GM21390 (cell line): ENCODE results near the gene MT4.
"Not testable (repeated sequence)": the region's sequence is repeated elsewhere in the genome, so short reads cannot be mapped to it uniquely, and the experiment has no call there.

Source experiments
- ATAC-seq: cut with Tn5 transposase; IDR thresholded peaks from one replicate; pipeline ENCODE4 v1.9.1; 2021; ENCODE audit not compliant: unreplicated experiment

Gene MT4

DNA sequence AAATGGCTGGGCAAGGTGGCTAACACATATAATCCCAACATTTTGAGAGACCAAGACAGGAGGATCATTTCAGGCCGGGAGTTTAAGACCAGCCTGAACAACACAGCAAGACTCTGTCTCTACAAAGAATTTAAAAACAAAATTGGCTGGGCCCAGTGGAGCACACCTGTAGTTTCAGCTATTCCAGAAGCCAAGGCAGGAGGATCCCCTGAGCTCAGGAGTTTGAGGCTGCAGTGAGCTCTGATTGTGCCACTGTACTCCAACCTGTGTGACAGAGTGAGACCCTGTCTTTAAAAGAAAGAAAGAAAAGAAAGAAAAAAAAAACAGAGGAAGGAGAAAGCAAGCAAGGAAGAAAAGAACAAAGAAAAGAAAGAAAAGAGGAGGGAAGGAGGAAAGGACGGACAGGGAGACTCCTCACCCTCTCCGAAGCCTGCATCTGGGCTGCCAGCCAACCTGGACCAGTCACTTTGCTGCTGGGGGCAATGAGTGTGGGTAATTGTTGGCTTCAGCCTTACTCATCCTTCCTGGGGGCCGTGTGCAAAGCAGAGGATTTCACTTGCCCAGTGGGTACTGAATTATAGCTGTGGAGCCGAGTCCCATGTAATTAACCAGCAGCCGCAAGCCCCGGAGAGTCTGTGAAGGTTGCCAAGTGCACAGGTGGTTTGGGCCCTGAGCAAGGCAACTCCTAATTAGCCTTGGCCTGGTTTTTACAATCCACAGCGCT is 6.7 kb upstream of the MT4 start:
- ATAC-seq: no peak

DNA sequence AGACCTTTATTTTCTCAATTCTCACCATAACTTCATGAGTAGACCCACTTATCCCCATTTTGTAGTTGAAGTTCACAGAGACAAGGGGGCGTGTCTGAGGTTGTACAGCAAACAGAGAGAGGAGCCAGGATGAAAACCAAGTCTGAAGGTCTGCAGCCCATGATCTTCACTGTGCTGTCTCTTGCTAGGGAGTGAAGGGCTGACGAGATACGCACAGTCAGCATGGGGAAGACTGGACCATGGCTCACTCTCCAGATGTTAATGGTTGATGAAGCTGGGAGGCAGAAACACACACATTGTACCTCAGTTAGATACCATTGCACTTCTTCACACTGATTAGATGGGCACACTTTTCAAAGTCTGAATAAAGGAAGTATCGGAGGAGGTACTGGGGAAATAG is 5.8 kb upstream of the MT4 start:
- no peak for ATAC-seq

DNA sequence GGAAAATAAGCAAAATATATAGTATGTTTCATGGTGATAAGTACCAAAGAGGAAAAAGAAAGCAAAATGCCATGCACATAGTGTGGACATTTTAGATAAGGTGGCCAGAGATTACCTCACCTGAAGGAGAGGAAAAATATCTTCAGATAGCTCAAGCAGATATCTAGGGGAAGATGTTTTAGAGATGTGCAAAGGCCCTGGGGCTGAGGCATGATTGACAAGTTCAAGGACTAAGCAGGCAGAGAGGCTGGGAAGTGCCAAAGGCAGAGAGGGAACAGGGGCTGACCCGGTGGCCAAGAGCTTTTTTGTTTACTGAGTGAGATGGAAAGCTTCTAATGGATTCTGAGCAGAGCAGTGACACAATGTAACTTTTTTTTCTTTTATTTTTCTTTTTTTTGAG is 4.4 kb upstream of the MT4 start:
- no peak for ATAC-seq

DNA sequence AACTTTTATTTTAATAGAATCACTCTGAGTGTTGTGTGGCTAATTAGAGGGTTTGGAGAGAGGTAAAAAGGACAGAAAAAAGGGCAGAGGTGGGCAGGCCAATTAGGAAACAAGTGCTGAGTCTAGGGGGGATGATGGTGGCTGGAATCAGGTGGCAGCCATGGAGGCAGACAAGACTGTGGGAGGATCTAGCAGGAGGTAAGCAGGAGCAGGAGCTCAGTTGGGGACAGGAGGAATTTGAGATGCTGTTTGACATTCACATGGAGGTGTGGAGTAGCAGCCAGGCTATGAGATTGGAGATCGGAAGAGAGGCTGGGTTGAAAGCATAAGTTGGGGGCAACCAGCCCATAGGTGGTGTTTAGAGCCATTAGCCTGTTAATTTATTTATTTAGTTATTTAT is 3.7 kb upstream of the MT4 start:
- ATAC-seq: no peak

DNA sequence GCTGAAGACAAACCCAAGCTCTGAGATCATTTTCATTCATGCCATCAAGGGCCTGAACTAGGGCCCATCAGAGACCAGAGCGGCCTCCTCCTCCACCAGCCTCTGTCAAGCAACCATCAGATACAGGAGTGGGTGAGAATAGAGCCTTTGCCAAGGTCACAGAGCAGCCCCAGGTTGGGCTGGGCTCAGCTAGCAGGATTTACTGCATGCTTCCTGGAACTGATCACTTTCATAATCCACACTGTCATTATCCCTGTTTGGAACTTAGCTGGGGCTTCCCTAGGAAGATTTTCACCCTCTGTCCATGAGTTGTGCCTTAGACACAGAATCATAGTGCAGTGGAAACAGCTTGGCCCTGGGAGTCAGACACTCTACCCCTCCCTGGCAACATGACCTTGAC is 5.1 kb downstream of the MT4 start:
- ATAC-seq: no peak

DNA sequence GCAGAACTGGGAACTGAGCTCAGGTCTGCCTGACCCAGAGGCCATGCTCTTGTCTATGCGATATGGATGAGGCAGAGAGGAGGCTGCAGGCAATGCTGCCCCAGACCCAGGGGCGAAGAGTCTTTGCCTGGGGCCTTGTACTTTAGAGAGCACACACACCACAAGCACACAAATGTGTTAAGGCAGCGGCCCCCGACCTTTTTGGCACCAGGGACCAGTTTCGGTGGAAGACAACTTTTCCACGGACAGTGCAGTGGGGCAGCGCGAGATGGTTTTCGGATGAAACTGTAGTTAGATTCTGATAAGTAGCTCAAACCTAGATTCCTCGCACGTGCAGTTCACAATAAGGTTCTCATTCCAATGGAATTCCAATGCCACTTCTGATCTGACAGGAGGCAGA is 6.7 kb downstream of the MT4 start:
- no peak for ATAC-seq

DNA sequence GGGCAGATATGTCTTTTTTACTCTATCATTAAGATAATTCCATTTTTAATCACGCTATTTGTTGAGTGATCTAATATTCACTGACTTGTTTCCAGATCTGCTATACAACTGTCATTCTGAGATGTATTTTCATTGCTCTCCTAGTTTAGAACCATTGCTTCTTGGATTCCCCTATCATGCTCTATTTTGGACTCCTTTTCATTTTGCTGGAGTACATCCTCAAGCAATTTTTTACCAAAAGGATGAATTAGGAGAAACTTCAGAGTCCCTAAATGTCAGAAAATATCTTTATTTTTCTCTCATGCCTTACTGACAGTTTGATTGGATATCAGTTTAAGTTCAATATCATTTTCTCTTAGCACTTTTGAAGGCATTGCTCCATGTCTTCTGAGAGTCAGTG is 9.8 kb downstream of the MT4 start:
- no peak for ATAC-seq

DNA sequence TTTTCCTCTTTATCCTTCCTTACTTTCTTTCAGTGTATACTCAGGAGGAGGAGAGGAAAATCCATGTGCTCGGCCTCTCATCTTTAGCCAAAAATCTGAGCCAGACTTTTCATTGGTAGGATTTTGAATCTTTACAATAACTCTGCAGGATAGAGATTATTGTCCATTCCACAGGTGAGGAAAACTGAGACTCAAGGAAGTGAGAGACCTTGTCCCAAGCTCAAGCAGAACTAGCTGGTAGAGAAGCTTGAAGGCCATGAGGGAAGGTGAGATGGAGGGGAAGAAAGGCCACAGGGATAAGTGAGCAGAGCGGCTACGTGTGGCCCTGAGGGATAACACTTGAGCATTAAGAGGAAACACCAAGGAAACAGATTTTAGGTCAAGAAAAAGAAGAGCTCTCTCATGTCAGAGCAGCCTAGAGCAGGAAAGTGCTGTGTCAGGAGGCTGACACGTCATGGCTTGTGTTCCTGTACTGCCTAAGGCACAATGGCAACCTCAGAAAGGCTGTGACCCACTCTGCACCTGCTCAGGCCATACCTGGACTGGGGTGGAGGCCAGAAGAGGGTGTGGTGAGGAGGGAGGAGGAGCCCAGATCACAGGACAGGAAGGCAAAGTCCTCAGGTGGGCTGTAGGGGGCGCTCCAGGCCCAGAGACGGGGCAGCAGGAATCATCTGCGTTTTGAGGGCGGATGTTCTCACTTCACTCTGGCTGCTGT is 11.9 kb downstream of the MT4 start:
- ATAC-seq: peak; percentile 92

DNA sequence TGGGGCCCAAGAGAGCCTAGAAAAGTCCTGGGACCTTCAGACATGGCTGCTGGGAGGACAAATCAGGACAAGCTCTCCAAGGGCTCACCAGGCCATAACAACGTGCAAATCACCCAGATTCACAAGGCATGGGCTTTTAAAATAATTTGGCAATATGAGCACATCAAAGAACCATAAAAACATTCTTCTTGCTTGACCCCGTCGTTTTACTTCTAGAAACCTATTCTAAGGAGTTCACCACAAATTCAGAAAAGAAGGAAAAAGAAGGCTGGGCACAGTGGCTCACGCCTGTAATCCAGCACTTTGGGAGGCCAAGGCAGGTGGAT is 12.4 kb downstream of the MT4 start:
- no peak for ATAC-seq

DNA sequence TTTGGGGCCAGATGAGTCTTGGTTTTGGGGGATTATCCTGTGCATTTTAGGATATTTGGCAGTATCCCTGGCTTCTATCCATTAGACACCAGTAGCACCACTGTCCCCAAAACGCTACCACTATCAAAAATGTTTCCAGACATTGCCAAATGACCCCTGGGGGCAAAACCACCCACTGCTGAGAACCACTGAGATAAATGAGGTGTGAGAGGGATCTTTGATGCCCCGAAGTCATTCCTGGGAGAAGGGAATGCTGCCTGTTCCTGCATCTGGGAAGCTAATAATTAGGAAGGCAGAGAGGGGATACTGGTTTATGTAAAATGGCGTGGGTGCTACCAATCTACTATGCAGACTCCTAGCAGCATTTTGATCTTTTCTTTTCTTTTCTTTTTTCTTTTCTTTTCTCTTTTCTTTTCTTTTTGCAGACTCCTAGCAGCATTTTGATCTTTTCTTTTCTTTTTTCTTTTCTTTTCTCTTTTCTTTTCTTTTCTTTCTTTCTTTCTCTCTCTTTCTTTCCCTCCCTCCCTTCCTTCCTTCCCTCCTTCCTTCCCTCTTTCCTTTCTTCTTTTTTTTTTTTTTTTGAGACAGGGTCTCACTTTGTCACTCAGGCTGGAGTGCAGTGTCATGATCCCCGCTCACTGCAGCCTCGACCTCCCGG is 15.6 kb downstream of the MT4 start:
- no peak for ATAC-seq

DNA sequence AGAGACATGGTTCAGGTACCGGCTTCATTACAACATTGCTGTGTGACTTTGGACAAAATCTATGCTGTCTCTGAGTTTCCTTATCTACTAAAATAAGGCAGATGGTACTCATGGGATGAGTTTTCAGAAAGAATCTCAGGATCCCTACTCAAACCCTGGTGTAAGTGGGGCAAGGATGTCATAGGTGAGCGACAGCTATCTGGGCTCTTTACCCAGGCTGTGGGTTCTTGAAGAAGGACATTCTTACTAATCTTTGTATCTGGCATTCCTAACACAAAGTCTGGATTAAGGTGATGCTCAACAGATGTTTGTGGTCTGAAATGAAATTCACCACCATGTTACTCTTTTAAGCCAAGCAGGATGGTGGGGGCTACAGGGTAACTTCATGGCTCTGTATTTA is 18.0 kb downstream of the MT4 start:
- ATAC-seq: not testable (repeated sequence)

DNA sequence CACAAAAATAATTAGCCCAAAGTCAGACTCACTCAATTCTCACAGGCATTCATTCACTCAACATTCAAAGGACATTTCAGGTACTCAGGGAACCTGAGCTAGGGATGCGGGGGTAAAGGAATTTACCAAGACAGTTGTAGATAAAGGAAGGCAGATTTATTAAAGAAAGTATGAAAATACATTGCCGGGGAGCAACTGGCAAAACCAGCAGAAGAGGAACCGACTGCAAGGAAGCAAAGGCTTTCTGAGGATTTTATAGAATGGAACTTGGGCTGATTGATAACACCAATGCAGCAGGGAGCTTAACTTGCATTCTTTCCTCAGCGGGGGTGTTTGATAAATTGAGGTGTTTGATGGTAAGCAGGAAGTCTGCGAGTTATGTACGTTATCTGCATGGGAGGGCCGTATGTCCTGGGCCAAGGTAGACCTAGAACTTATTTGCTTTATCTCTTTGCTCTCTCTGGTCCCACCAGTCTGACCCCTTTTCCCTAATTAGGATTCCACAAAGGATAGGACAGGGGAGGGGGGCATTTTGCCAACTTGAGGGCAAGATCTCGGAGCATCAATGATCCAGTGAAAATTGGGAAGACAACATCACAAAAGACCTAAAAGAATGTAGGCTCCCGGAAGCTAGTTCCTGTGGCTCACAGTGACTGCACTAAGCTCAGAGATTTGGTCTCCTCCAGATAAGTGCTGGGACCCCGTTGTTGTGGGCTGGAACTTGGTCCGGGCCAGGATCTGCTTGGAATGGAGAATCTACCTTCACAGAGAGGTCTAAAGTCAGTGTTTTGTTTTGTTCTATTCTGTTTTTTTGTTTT is 18.7 kb downstream of the MT4 start:
- ATAC-seq: no peak

DNA sequence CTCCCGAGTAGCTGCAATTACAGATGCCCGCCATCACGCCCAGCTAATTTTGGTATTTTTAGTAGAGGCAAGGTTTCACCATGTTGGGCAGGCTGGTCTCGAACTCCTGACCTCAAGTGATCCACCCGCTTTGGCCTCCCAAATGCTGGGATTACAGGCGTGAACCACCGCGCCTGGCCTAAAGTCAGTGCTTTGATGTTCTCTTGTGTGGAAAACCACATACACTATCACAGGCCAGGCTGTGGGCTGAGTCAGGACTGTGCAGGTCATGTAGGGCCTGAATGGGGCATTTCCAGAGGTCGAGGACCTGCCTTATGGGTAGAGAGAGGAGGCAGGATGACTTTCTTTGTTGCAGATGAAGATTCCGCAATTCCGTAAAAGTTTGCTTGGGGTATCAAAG is 19.4 kb downstream of the MT4 start:
- ATAC-seq: no peak

DNA sequence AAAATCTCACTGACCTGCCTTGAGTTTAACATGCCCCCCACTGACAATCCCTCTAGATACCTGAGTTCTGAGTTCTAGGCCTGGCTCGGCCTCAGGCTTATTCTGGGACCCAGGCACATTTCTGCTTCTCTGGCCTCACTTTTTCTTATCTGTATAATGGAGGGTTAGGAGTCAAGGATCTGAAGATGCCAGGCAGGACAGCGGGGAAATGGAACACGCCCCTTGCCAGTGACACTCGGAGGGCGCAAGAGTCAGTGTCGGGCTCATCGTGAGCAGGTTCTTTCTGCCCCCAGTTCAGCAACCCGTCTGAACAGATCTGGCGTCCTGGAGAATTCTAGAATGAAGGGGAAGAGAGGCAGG is 23.9 kb downstream of the MT4 start:
- ATAC-seq: no peak

DNA sequence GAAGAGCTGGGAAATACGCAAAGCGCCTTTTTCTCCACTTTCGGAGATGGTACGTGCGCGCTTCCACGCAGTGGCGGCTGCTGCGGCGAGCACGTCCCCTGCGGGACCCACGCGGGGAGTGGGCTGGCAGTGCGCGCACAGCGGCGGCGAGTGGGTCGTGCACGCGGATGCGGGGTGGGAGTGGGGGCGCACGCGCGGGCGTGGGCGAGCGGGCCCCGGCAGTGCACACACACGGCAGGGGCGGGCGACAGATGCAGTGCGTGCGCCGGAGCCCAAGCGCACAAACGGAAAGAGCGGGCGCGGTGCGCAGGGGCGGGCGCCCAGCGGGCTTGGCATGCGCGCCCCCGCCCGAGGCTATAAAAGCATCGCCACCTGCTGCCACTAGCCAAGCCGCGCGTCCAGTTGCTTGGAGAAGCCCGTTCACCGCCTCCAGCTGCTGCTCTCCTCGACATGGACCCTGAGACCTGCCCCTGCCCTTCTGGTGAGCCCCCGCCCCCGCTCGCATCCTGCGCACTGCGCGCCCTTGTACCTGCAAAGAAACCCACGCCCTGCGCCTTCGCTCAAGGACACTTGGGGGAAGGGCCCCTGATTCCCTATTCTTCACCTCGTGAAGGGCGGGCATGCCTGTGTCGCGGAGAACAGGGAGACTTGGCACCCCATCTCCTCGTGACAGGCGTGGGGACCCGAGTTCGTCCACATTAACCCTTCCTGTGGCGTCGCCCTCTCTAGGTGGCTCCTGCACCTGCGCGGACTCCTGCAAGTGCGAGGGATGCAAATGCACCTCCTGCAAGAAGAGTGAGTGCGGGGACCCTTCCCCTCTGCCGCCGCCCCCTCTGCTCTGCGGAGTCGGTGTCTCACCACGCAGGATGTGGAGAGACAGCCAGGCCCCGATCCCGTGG is 24.5 kb downstream of the MT4 start, which contains the start of gene MT3:
Gene MT3 (plus strand): TSS at position 388 of the 899 bp plus-strand sequence. CDS start 63 bp downstream, at position 451.
- no peak for ATAC-seq

DNA sequence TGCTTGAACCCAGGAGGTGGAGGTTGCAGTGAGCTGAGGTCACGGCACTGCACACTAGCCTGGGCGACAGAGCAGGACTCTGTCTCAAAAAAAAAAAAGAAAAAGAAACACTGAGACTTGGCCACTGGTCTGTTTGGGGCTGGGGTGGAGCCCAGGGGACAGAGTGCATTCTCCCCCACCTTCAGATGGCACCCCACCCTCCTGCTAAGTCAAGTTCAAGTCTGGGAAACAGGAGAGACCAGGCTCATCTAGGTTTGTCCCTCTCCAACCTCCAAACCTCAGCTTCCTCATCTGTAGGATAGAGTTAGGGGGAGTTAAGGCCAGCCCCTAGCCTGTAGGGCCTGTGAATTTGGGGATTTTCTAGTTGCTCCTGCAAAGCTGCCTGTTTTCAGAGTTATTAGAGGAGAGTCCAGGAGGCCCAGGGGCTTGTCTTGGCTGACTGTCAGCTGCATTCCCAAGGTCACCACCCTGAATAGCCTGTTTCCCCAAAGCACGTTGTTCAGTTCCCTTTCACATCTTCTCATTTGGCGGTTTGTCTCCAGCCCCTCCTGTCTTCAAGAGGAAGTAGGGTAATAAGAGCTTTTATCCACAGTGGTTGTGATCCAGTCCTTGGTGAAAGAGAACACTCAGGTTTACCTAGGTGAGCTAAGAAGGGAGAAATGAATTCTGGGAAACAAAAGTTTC is 26.6 kb downstream of the MT4 start:
- no peak for ATAC-seq

DNA sequence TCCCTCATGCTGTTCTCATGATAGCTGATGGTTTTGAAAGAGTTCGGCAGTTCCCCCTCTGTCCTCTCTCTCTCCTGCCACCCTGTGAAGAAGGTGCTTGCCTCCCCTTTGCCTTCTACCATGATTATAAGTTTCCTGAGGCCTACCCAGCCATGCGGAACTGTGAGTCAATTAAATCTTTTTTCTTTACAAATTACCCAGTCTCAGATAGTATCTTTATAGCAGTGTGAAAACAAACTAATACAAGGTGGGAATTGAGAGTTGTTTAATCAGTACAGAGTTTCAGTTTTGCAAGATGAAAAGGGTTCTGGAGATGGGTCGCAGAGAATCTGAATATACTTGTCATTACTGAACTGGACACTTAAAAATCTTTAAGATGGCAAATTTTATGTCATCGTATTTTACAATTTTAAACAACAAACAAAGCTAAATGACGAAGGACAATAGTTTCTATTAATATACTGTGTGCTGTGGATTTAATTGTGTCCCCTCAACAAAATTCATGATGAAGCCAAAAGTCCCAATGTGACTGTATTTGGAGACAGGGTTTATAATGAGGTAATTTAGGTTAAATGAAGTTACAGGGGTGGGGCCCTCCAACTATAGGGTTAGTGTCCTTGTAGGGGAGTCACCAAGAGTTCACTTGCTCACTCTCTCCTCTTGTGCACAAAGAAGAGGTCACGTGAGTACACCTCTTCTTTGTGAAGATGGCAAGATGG is 28.9 kb downstream of the MT4 start:
- ATAC-seq: no peak

DNA sequence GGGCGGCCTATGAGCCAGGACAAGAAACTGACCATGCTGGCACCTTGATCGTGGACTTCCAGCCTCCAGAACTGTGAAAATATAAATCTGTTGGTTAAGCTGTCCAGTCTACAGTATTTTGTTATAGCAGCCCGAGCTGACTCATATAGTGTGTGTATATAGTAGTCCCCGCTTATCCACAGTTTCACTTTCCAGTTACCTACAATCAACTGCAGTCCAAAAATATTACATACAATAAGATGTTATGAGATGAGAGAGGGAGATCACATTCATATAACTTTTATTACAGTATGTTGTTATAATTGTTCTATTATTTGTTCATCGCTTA is 29.4 kb downstream of the MT4 start:
- no peak for ATAC-seq

DNA sequence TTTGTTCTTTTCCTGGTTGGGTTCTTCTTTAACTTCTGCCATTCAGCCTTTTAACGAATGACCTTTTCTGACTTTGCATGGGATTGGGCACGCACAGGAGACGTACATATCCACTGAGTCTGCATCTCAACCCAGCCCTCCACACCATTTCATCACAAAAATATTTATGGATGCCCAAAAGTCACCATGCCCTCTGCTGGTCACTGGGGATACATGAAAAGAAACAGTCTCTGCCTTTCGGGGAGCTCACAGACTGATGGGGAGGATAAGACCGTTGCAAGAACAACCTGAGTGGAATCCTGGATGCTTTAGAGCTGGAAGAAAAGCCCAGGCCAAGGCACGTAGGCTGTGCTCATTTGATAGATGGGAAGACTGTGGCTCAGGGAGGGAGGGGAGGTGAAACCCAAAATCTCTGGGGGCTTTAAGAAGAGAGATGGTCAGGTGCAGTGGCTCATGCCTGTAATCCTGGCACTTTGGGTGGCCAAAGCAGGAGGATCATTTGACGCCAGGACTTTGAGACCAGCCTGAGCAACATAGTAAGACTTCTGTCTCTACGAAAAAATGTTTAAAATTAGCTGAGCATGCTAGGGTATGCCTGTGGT is 35.6 kb downstream of the MT4 start:
- no peak for ATAC-seq
